Measurements from ENCODE around the gene CGB1.

The CGB1 gene

DNA sequence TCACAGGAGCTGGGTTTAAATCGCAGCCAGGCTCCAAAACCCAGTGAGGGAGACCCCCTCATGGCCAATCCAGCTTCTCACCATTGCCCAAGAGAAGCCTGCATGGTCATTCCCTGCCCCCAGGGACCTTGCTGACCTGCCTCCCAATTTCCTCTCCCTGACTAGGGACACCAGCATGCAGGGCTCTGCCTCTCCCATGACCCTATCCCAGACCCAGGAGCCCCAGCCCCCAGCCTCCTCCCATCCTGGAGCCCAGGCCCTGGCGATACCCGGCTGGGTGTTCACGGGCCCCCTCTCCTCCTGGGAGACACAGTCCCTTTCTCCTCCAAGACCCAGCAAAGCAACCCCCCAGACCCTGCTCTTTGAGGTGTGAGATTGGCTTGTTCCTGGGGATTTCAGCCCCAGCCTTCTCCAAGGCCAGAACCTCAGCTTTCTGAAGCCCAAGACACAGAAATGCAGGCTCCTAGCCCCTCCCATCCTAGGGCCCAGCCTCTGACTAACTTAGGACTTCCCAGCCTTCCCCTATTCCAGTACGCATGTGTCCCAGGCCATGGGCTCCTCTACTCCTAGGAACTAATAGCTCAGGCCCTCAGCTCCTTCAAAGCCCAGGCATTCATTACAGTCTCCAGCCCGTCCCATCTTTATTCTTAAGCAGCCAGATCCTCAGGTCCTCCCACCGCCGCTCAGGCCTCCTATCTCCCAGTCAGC lies 44.7 kb downstream of the CGB1 start:
- Histone ChIP-seq H3K79me2 (ENCODE audit: insufficient read depth, low read length) (peaks cover 61% of the 10 kb centered on the region), H3K9ac (ENCODE audit: low read depth, low read length) (peak overlapping the region; percentile 93), H3K4me1 (ENCODE audit: insufficient read depth, low read length) (peaks cover 39% of the 10 kb centered on the region), H3K4me3 (ENCODE audit: low read depth in 1 of 2, low read length in 2 of 2) (peak overlapping the region; percentile 95 to 98), H4K20me1 (ENCODE audit: insufficient read depth, low read length) (peaks cover 14% of the 10 kb centered on the region), H3K27ac (ENCODE audit: low read length) (peak overlapping the region; percentile 93), H3K36me3 (ENCODE audit: insufficient read depth, low read length) (peaks cover 27% of the 10 kb centered on the region), H3K4me2 (ENCODE audit: insufficient read depth, low read length) (peak overlapping the region; percentile 88), H3K27me3 (ENCODE audit: insufficient read depth, low read length, poor library complexity) (no peaks in the 10 kb centered on the region), H2AFZ (ENCODE audit: low read depth, low read length) (peak overlapping the region; percentile 93), H3K9me3 (ENCODE audit: insufficient read depth, low read length, severe bottlenecking) (no peaks in the 10 kb centered on the region)
- TF ChIP-seq, protein P1, sequence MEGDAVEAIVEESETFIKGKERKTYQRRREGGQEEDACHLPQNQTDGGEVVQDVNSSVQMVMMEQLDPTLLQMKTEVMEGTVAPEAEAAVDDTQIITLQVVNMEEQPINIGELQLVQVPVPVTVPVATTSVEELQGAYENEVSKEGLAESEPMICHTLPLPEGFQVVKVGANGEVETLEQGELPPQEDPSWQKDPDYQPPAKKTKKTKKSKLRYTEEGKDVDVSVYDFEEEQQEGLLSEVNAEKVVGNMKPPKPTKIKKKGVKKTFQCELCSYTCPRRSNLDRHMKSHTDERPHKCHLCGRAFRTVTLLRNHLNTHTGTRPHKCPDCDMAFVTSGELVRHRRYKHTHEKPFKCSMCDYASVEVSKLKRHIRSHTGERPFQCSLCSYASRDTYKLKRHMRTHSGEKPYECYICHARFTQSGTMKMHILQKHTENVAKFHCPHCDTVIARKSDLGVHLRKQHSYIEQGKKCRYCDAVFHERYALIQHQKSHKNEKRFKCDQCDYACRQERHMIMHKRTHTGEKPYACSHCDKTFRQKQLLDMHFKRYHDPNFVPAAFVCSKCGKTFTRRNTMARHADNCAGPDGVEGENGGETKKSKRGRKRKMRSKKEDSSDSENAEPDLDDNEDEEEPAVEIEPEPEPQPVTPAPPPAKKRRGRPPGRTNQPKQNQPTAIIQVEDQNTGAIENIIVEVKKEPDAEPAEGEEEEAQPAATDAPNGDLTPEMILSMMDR (IDR thresholded peaks at IDR 0.05; ENCODE audit: borderline replicate concordance, extremely low read depth, low read length, poor library complexity, severe bottlenecking), result no peak
- no peak for TF ChIP-seq EZH2 (IDR thresholded peaks at IDR 0.05; ENCODE audit: borderline replicate concordance, low read depth, low read length, severe bottlenecking)
- ATAC-seq (ENCODE audit: insufficient read depth, low read depth), result no peak
- peak; percentile 30 for DNase-seq

DNA sequence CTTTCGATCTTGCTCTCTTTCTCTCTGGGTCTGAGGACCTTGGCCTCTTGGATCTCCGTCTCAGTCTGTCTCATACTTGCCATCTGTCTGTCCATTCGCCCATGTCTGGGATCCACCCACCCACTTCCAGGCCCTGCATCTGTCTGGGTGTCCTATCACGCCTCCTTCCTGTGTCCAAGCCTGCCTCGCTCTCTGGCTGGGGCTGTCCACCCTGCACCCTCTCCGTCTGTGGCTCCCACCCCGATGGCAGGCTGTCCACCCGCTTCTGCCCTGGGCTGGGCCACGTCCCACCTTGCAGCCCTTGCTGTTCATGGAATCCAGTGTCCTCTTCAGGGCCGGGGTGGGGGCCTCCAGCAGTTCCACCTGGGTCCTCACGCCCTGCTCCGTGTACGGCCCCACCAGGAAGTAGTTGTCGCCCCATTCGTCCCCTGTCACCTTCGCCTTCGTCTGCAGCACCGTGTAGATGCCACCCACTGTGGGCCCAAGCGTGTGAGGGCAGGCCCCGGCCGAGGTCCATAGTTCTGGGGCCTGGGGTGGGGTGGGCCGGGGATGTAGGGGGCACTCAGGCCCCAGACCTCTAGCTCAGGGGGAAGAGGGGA lies 45.6 kb downstream of the CGB1 start:
- Histone ChIP-seq H3K4me1 (ENCODE audit: insufficient read depth, low read length) (peaks cover 37% of the 10 kb centered on the region), H3K9me3 (ENCODE audit: insufficient read depth, low read length, severe bottlenecking) (no peaks in the 10 kb centered on the region), H3K79me2 (ENCODE audit: insufficient read depth, low read length) (peaks cover 52% of the 10 kb centered on the region), H3K36me3 (ENCODE audit: insufficient read depth, low read length) (peaks cover 31% of the 10 kb centered on the region), H2AFZ (ENCODE audit: low read depth, low read length) (no peak overlapping the region), H4K20me1 (ENCODE audit: insufficient read depth, low read length) (peaks cover 10% of the 10 kb centered on the region), H3K9ac (ENCODE audit: low read depth, low read length) (peak overlapping the region; percentile 93), H3K4me3 (ENCODE audit: low read depth in 1 of 2, low read length in 2 of 2) (peak overlapping the region in 1 of 2 experiments; percentile 98; a peak in 2 of 4 replicates), H3K4me2 (ENCODE audit: insufficient read depth, low read length) (peak overlapping the region; percentile 88), H3K27ac (ENCODE audit: low read length) (peak overlapping the region; percentile 93; the same call in 1 of the 2 replicates), H3K27me3 (ENCODE audit: insufficient read depth, low read length, poor library complexity) (no peaks in the 10 kb centered on the region)
- DNase-seq (no peak), ATAC-seq (ENCODE audit: insufficient read depth, low read depth) (no peak)
- TF ChIP-seq, protein P1 (IDR thresholded peaks at IDR 0.05; ENCODE audit: borderline replicate concordance, extremely low read depth, low read length, poor library complexity, severe bottlenecking), result no peak
- TF ChIP-seq EZH2 (IDR thresholded peaks at IDR 0.05; ENCODE audit: borderline replicate concordance, low read depth, low read length, severe bottlenecking), result no peak

DNA sequence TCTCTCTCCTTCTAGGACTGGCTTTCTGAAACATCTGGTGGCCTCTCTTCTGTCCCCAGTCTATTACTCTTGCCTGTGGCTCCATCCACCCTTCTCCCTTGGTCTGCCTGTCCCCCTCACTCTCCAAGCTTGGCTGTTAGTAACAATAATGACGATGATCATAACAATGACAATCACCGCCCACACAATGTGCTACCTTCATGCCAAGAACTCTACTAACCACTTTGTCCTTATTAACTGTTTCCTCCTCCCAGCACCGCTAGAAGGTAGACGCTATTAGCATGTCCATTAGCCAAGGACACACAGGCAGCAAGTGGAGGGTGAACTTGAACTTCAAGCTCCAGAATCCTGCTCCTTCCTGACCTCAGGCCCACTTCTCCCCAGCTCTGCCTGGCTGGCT lies 46.3 kb downstream of the CGB1 start:
- Histone ChIP-seq H2AFZ (ENCODE audit: low read depth, low read length) (no peak overlapping the region), H3K4me1 (ENCODE audit: insufficient read depth, low read length) (peaks cover 35% of the 10 kb centered on the region), H3K27me3 (ENCODE audit: insufficient read depth, low read length, poor library complexity) (no peaks in the 10 kb centered on the region), H4K20me1 (ENCODE audit: insufficient read depth, low read length) (peaks cover 9% of the 10 kb centered on the region), H3K79me2 (ENCODE audit: insufficient read depth, low read length) (peaks cover 44% of the 10 kb centered on the region), H3K4me2 (ENCODE audit: insufficient read depth, low read length) (0 out of 2 replicates have a peak overlapping the region, but pooled peaks have one; percentile 88), H3K9me3 (ENCODE audit: insufficient read depth, low read length, severe bottlenecking) (no peaks in the 10 kb centered on the region), H3K27ac (ENCODE audit: low read length) (no peak overlapping the region), H3K4me3 (ENCODE audit: low read depth in 1 of 2, low read length in 2 of 2) (no peak overlapping the region), H3K36me3 (ENCODE audit: insufficient read depth, low read length) (peaks cover 39% of the 10 kb centered on the region), H3K9ac (ENCODE audit: low read depth, low read length) (no peak overlapping the region)
- no peak for TF ChIP-seq EZH2 (IDR thresholded peaks at IDR 0.05; ENCODE audit: borderline replicate concordance, low read depth, low read length, severe bottlenecking)
- TF ChIP-seq, protein P1 (IDR thresholded peaks at IDR 0.05; ENCODE audit: borderline replicate concordance, extremely low read depth, low read length, poor library complexity, severe bottlenecking), result no peak
- ATAC-seq (ENCODE audit: insufficient read depth, low read depth) (no peak), DNase-seq (no peak)

Measured in DND-41 (cell line).